ENCODE data around the gene KATNAL2.
A peak's percentile ranks its signal among the peaks of the same experiment; 100 is the strongest.

DNA sequence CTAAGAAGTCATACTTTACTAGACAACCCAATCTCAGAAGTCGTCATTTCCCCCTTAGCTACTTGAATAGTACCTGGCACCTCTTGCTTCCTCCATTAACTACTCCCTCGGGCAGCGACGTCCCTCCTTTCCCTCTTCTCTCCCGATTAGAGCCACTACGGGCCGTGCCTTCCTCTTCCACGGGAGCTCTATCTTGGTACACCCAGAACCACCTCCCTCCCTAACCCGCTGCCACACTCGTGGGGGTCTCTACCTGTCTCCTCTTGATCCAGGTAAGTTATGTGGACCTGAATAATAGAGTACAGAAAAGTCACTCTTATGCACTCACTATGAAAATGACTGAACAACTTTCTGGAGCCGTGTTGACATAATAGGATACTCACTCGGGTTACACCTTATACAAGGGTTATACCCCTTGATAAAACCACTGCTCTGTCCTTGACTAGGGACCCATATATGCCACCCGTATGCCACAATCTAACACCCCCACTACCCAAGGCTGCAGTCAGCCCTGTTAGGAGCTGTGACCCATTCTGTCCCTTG, 233.5 kb downstream of the KATNAL2 start:
- TF ChIP-seq POLR2A (IDR thresholded peaks at IDR 0.05; ENCODE audit: low read length) = peak; percentile 45
- TF ChIP-seq GATA1 (IDR thresholded peaks at IDR 0.05; ENCODE audit: low read depth, low read length) = no peak
